H9 (cell line): ENCODE measurements around the gene MRPL43. TPM values are rescaled to one million over a fixed set of nuclear protein-coding genes. Genes with fewer than 3 reads are reported as not detected.

Source experiments
- DNase-seq: peaks from one replicate; pipeline ENCODE4 v3.0.0-alpha.2; 2017
- H2AFZ ChIP-seq: one replicate; pipeline ENCODE4 v1.6.1; 2013; ENCODE audit warnings: mild to moderate bottlenecking, low read length, control low read depth, moderate library complexity
- H2AK5ac ChIP-seq: 2 replicates; pipeline ENCODE4 v1.6.1; 2013; ENCODE audit warnings: low read length, control low read depth, mixed read lengths; ENCODE audit not compliant: insufficient read length
- H2BK120ac ChIP-seq: one replicate; pipeline ENCODE4 v1.6.1; 2013; ENCODE audit warnings: low read depth, mild to moderate bottlenecking, low read length, control low read depth, inconsistent platforms; ENCODE audit not compliant: poor library complexity, severe bottlenecking
- H2BK12ac ChIP-seq: 2 replicates; pipeline ENCODE4 v1.6.1; 2013; ENCODE audit warnings: low read length, control low read depth, mixed read lengths, low read depth; ENCODE audit not compliant: insufficient read length
- H2BK15ac ChIP-seq: 2 replicates; pipeline ENCODE4 v1.6.1; 2013; ENCODE audit warnings: low read depth, low read length, control low read depth
- H2BK20ac ChIP-seq: one replicate; pipeline ENCODE4 v1.6.1; 2013; ENCODE audit warnings: low read depth, mild to moderate bottlenecking, low read length, control low read depth, inconsistent platforms; ENCODE audit not compliant: poor library complexity, severe bottlenecking
- H2BK5ac ChIP-seq: 2 replicates; pipeline ENCODE4 v1.6.1; 2013; ENCODE audit warnings: low read length, control low read depth, mixed read lengths; ENCODE audit not compliant: insufficient read length
- H3K14ac ChIP-seq: 2 replicates; pipeline ENCODE4 v1.6.1; 2013; ENCODE audit warnings: low read length, control low read depth; ENCODE audit not compliant: insufficient read depth
- H3K18ac ChIP-seq: 2 replicates; pipeline ENCODE4 v1.6.1; 2013; ENCODE audit warnings: low read depth, mild to moderate bottlenecking, mixed read lengths, low read length, control low read depth; ENCODE audit not compliant: insufficient read length
- H3K23ac ChIP-seq: 2 replicates; pipeline ENCODE4 v1.6.1; 2013; ENCODE audit warnings: low read length, control low read depth, mixed read lengths, low read depth; ENCODE audit not compliant: insufficient read length
- H3K23me2 ChIP-seq: 2 replicates; pipeline ENCODE4 v1.6.1; 2013; ENCODE audit warnings: low read depth, mild to moderate bottlenecking, mixed read lengths, low read length, control low read depth; ENCODE audit not compliant: insufficient read length, poor library complexity, severe bottlenecking
- H3K27ac ChIP-seq: 2 replicates; pipeline ENCODE4 v1.5.1; 2013; ENCODE audit warnings: low read length, control low read depth, mixed read lengths, low read depth; ENCODE audit not compliant: insufficient read length
- H3K27me3 ChIP-seq: 2 replicates; pipeline ENCODE4 v1.6.1; 2013; ENCODE audit warnings: low read length, control low read depth, inconsistent platforms; ENCODE audit not compliant: insufficient read depth
- H3K4ac ChIP-seq: 2 replicates; pipeline ENCODE4 v1.6.1; 2013; ENCODE audit warnings: low read depth, mild to moderate bottlenecking, control low read depth, inconsistent platforms, low read length, moderate library complexity
- H3K4me1 ChIP-seq: 2 replicates; pipeline ENCODE4 v1.6.1; 2013; ENCODE audit warnings: low read length, control low read depth, inconsistent platforms; ENCODE audit not compliant: insufficient read depth
- H3K4me2 ChIP-seq: 2 replicates; pipeline ENCODE4 v1.6.1; 2013; ENCODE audit warnings: low read length, control low read depth, mixed read lengths; ENCODE audit not compliant: insufficient read length, insufficient read depth
- H3K56ac ChIP-seq: 2 replicates; pipeline ENCODE4 v1.6.1; 2013; ENCODE audit warnings: low read depth, mild to moderate bottlenecking, mixed read lengths, low read length, control low read depth; ENCODE audit not compliant: insufficient read length
- H3K79me1 ChIP-seq: 2 replicates; pipeline ENCODE4 v1.6.1; 2013; ENCODE audit warnings: low read depth, mild to moderate bottlenecking, moderate library complexity, low read length, control low read depth, inconsistent platforms; ENCODE audit not compliant: insufficient read depth, poor library complexity, severe bottlenecking
- H3K79me2 ChIP-seq: 2 replicates; pipeline ENCODE4 v1.6.1; 2013; ENCODE audit warnings: low read length, control low read depth, inconsistent platforms; ENCODE audit not compliant: insufficient read depth
- H3K9ac ChIP-seq: 2 replicates; pipeline ENCODE4 v1.6.1; 2013; ENCODE audit warnings: low read length, control low read depth, mixed read lengths; ENCODE audit not compliant: insufficient read length; ENCODE audit errors: extremely low read depth
- H3K9me3 ChIP-seq: one replicate; pipeline ENCODE4 v1.6.1; 2013; ENCODE audit warnings: low read depth, low read length, inconsistent platforms; ENCODE audit not compliant: control insufficient read depth
- H3T11ph ChIP-seq: one replicate; pipeline ENCODE4 v1.6.1; 2013; ENCODE audit warnings: mild to moderate bottlenecking, low read length, control low read depth, inconsistent platforms
- H4K20me1 ChIP-seq: one replicate; pipeline ENCODE4 v1.6.1; 2013; ENCODE audit not compliant: control insufficient read depth, insufficient read length, insufficient read depth
- H4K5ac ChIP-seq: 2 replicates; pipeline ENCODE4 v1.6.1; 2013; ENCODE audit warnings: low read depth, mild to moderate bottlenecking, mixed read lengths, low read length, control low read depth; ENCODE audit not compliant: insufficient read length
- H4K8ac ChIP-seq: replicated peaks from 2 replicates; pipeline ENCODE4 v1.6.1; 2013; ENCODE audit warnings: low read length, control low read depth, mixed read lengths, low read depth; ENCODE audit not compliant: insufficient read length
- H4K91ac ChIP-seq: 2 replicates; pipeline ENCODE4 v1.6.1; 2013; ENCODE audit warnings: low read depth, mild to moderate bottlenecking, moderate library complexity, mixed read lengths, low read length, control low read depth; ENCODE audit not compliant: insufficient read length
- H3K27ac Mint-ChIP-seq, 3 experiments: 2 replicates in 2 of 3; 3 replicates in 1 of 3; pipeline ENCODE4 v1.8.0; 2020 to 2021; ENCODE audit warnings: mixed read lengths in 3 of 3, mild to moderate bottlenecking in 1 of 3, moderate library complexity in 1 of 3
- H3K27me3 Mint-ChIP-seq: 2 replicates; pipeline ENCODE4 v1.8.0; 2021; ENCODE audit warnings: low read depth, mild to moderate bottlenecking, moderate library complexity, mixed read lengths
- H3K36me3 Mint-ChIP-seq, 3 experiments: 2 replicates in 2 of 3; 3 replicates in 1 of 3; pipeline ENCODE4 v1.8.0; 2020 to 2021; ENCODE audit warnings: low read depth in 3 of 3, mixed read lengths in 3 of 3; ENCODE audit not compliant: insufficient read depth in 1 of 3
- H3K4me1 Mint-ChIP-seq, 2 experiments: 2 replicates each; pipeline ENCODE4 v1.8.0; 2020; ENCODE audit warnings: mixed read lengths in 2 of 2
- H3K4me3 Mint-ChIP-seq, 2 experiments: 2 replicates in 1 of 2; 3 replicates in 1 of 2; pipeline ENCODE4 v1.8.0; 2020 to 2021; ENCODE audit warnings: mild to moderate bottlenecking in 2 of 2, mixed read lengths in 2 of 2, moderate library complexity in 1 of 2
- H3K9me3 Mint-ChIP-seq, 2 experiments: 2 replicates in 1 of 2; 3 replicates in 1 of 2; pipeline ENCODE4 v1.8.0; 2020; ENCODE audit warnings: mild to moderate bottlenecking in 2 of 2, mixed read lengths in 2 of 2, moderate library complexity in 1 of 2
- CTCF ChIP-seq: fragments of 200-600 bp; sonication (generic); conservative IDR thresholded peaks from 3 replicates; pipeline ENCODE4 v1.8.0; 2021; ENCODE audit warnings: antibody characterized with exemption, mild to moderate bottlenecking
- total RNA-seq: library from RNA; stranded (reverse); gene quantifications from 2 replicates; pipeline ENCODE4 v1.2.1, GENCODE V29; 2021

MRPL43 gene
- total RNA-seq, 1 experiment from 2014 or later: 70.3 TPM

GRCh38 chr10:100943508-100943907 lies 43.8 kb downstream of the MRPL43 start:
- Histone ChIP-seq H2AFZ (no peak overlapping the region), H2BK12ac (no peak overlapping the region), H3K4me1 (no peaks in the 10 kb centered on the region; the same call in 1 of the 2 replicates), H3K9ac (no peak overlapping the region), H3K27ac (no peak overlapping the region), H3K23me2 (no peaks in the 10 kb centered on the region), H4K20me1 (no peaks in the 10 kb centered on the region), H3K4ac (no peak overlapping the region), H2AK5ac (no peak overlapping the region), H2BK15ac (no peak overlapping the region), H3K9me3 (no peaks in the 10 kb centered on the region), H4K91ac (no peak overlapping the region), H2BK5ac (no peak overlapping the region), H3K23ac (no peak overlapping the region), H3K56ac (no peak overlapping the region), H3T11ph (no peak overlapping the region), H3K4me2 (no peak overlapping the region), H4K8ac (no peak overlapping the region), H3K79me2 (no peaks in the 10 kb centered on the region), H2BK20ac (no peak overlapping the region), H2BK120ac (no peak overlapping the region), H3K79me1 (no peaks in the 10 kb centered on the region), H3K14ac (no peak overlapping the region), H3K18ac (no peak overlapping the region), H3K27me3 (no peaks in the 10 kb centered on the region), H4K5ac (no peak overlapping the region)
- 0 out of 7 replicates have a peak overlapping the region, but pooled peaks of 1 of the 3 experiments have one; percentile 44 for H3K27ac Mint-ChIP-seq
- no peak for DNase-seq
- H3K9me3 Mint-ChIP-seq: no peaks in the 10 kb centered on the region
- no peak overlapping the region for H3K4me3 Mint-ChIP-seq
- H3K4me1 Mint-ChIP-seq: no peaks in the 10 kb centered on the region
- no peak for TF ChIP-seq CTCF
- H3K36me3 Mint-ChIP-seq: peaks cover 17 to 82% (median 48%) of the 10 kb centered on the region in 3 experiments; a peak in 6 of 7 replicates
- no peaks in the 10 kb centered on the region for H3K27me3 Mint-ChIP-seq
